Measurements from ENCODE around the gene DHRS3. TPM values are rescaled to one million over a fixed set of nuclear protein-coding genes. Genes with fewer than 3 reads are reported as not detected.

Gene DHRS3
- polyA plus RNA-seq, 1 of the 3 experiments (the other 2 are of a cell fraction) = 44.8 TPM

DNA sequence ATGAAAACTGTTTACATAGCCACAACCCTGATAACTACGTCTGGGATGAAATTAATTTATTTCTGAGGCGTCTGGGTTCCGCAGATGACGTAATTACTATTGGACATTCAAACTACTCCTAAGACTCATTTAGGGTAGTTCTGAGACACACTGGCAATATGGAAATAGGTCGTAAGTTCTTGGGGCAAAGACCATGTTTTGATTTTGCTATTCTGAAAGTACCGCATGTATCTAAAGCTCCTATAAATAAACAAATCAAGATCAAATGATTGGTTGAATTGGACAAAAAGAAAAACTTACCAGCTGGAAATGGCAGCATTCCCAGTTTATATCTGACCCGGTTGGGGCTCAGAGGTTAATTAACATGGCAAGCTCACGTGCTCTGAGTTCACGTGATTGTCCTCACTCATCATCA, 74.3 kb downstream of the DHRS3 start (continued):
- TF ChIP-seq, protein P1, sequence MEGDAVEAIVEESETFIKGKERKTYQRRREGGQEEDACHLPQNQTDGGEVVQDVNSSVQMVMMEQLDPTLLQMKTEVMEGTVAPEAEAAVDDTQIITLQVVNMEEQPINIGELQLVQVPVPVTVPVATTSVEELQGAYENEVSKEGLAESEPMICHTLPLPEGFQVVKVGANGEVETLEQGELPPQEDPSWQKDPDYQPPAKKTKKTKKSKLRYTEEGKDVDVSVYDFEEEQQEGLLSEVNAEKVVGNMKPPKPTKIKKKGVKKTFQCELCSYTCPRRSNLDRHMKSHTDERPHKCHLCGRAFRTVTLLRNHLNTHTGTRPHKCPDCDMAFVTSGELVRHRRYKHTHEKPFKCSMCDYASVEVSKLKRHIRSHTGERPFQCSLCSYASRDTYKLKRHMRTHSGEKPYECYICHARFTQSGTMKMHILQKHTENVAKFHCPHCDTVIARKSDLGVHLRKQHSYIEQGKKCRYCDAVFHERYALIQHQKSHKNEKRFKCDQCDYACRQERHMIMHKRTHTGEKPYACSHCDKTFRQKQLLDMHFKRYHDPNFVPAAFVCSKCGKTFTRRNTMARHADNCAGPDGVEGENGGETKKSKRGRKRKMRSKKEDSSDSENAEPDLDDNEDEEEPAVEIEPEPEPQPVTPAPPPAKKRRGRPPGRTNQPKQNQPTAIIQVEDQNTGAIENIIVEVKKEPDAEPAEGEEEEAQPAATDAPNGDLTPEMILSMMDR (IDR thresholded peaks at IDR 0.05) = no peak
- TF ChIP-seq TEAD4 (IDR thresholded peaks at IDR 0.05; ENCODE audit: borderline replicate concordance, insufficient read depth) (no peak), POLR2AphosphoS5 (IDR thresholded peaks at IDR 0.05; ENCODE audit: low read depth, low read length) (no peak), GATA2 (CRISPR knock-in tag; IDR thresholded peaks at IDR 0.05) (no peak), CHD2 (IDR thresholded peaks at IDR 0.05; ENCODE audit: low read length, partially characterized antibody) (no peak), TAF1 (IDR thresholded peaks at IDR 0.05; ENCODE audit: borderline replicate concordance, low read depth, low read length) (no peak), RXRA (IDR thresholded peaks at IDR 0.05; ENCODE audit: borderline replicate concordance, low read depth) (no peak), RCOR1 (IDR thresholded peaks at IDR 0.05; ENCODE audit: low read length) (no peak), EP300 (IDR thresholded peaks at IDR 0.05; ENCODE audit: borderline replicate concordance in 1 of 2, low read depth in 1 of 2, low read length in 1 of 2) (no peak), YY1 (IDR thresholded peaks at IDR 0.05; ENCODE audit: low read depth) (no peak), ELF1 (IDR thresholded peaks at IDR 0.05) (no peak), FOXM1 (IDR thresholded peaks at IDR 0.05; ENCODE audit: low read depth) (no peak), RFX5 (IDR thresholded peaks at IDR 0.05; ENCODE audit: low read length) (no peak)
- TF ChIP-seq, protein P2, sequence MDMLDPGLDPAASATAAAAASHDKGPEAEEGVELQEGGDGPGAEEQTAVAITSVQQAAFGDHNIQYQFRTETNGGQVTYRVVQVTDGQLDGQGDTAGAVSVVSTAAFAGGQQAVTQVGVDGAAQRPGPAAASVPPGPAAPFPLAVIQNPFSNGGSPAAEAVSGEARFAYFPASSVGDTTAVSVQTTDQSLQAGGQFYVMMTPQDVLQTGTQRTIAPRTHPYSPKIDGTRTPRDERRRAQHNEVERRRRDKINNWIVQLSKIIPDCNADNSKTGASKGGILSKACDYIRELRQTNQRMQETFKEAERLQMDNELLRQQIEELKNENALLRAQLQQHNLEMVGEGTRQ (IDR thresholded peaks at IDR 0.05; ENCODE audit: borderline replicate concordance, low read depth, low read length) = no peak

DNA sequence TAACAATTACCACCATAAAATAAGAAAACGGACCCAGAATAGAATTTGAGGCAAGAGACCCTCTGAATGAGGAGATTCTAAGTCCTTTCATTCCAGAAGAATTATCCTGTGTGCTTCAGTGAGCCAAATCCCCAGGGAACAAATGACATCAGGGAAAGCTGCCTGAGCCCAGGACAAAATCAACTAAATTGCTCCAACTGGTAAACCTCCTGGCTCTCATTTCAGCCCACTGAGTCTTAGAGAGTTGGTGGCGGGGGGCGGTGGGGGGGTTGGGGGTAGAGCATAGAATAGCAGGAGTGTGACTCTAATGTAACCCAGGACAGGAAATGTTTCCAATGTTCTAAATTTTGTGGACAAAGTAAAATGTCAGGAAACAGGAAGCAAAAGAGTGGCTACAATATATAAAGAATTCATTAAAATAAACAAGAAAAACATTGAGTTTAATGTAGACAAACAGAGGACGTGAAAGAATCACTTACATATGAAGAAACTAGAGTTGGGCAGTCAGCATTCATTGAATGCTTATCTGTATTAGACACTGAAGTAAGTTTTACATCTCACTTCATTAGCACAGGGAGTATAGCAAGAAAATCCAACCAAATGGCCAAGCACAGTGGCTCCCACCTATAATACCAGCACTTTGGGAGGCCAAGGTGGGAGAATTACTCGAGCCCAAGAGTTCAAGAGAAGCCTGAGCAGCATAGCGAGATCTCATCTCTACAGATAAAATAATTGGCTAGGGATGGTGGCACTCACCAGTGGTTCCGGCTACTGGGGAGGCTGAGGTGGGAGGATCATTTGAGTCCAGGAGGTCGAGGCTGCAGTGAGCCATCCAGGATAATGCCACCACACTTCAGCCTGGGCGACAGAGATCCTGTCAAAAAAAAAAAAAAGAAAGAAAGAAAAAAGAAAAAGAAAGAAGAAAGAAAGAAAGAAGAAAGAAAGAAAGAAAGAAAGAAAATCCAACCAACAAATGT, 75.1 kb downstream of the DHRS3 start:
- TF ChIP-seq, protein P1 (IDR thresholded peaks at IDR 0.05) = no peak
- no peak for TF ChIP-seq RCOR1 (IDR thresholded peaks at IDR 0.05; ENCODE audit: low read length)
- no peak for TF ChIP-seq RAD21 (IDR thresholded peaks at IDR 0.05; ENCODE audit: low read length)
- TF ChIP-seq RFX5 (IDR thresholded peaks at IDR 0.05; ENCODE audit: low read length) = no peak
- TF ChIP-seq, protein P2 (IDR thresholded peaks at IDR 0.05; ENCODE audit: borderline replicate concordance, low read depth, low read length) = no peak
- H3K4me1 ChIP-seq (ENCODE audit: control insufficient read depth in 1 of 2, insufficient read depth in 2 of 2, low read depth in 1 of 2, low read length in 1 of 2) = peaks cover 0 to 4% of the 10 kb centered on the region in 2 experiments; a peak in 1 of 4 replicates
- POLR2A ChIA-PET = no interaction called here
- no peak for DNase-seq
- H3K27me3 ChIP-seq (ENCODE audit: insufficient read depth) = no peaks in the 10 kb centered on the region
- no peak overlapping the region for H3K4me3 ChIP-seq (ENCODE audit: low read depth in 2 of 2, low read length in 1 of 2)
- H3K79me2 ChIP-seq (ENCODE audit: insufficient read depth) = no peaks in the 10 kb centered on the region
- H3K27ac ChIP-seq (ENCODE audit: low read depth in 2 of 2, low read length in 1 of 2) = no peak overlapping the region
- CTCF ChIA-PET = interaction anchor here (0.9 kb wide), 1 partner anchor 15 kb away, joined by 3 read pairs; no protein-coding TSS in a partner anchor
- no peaks in the 10 kb centered on the region for H4K20me1 ChIP-seq (ENCODE audit: insufficient read depth)
- no peak overlapping the region for H2AFZ ChIP-seq (ENCODE audit: low read depth)
- 84% methylated on average over 9 of the region's 9 CpGs for WGBS (ENCODE audit: low lambda C conversion rate)
- no peaks in the 10 kb centered on the region for H3K9me2 ChIP-seq
- no peak overlapping the region for H3K9ac ChIP-seq
- peaks cover 4% of the 10 kb centered on the region for H3F3A ChIP-seq (replicated peaks; ENCODE audit: insufficient read depth)
- H3K4me2 ChIP-seq = no peak overlapping the region
- H3K9me3 ChIP-seq = no peaks in the 10 kb centered on the region
- no peaks in the 10 kb centered on the region for H3K36me3 ChIP-seq (replicated peaks in 1 of 2; ENCODE audit: control insufficient read depth in 1 of 2, insufficient read depth in 2 of 2, low read length in 1 of 2)
